Neuronal stem cell (in vitro differentiated cells): Measurements from ENCODE around the gene SLC22A14. TPM values are rescaled to one million over a fixed set of nuclear protein-coding genes. Genes with fewer than 3 reads are reported as not detected.

ENCODE experiments used
- DNase-seq: peaks from one replicate; pipeline ENCODE4 v3.0.0-alpha.2; 2013; ENCODE audit warnings: low spot score
- H2AFZ ChIP-seq: one replicate; pipeline ENCODE4 v1.6.1; 2013; ENCODE audit warnings: mild to moderate bottlenecking, low read length, inconsistent platforms
- H2AK5ac ChIP-seq: 2 replicates; pipeline ENCODE4 v1.6.1; 2013; ENCODE audit warnings: low read depth, mild to moderate bottlenecking, inconsistent platforms, low read length, moderate library complexity, mixed read lengths
- H2BK120ac ChIP-seq: 2 replicates; pipeline ENCODE4 v1.6.1; 2013; ENCODE audit warnings: low read depth, mild to moderate bottlenecking, inconsistent platforms, low read length, moderate library complexity, mixed read lengths
- H2BK12ac ChIP-seq: one replicate; pipeline ENCODE4 v1.6.1; 2013; ENCODE audit warnings: low read length, inconsistent platforms
- H2BK15ac ChIP-seq: 2 replicates; pipeline ENCODE4 v1.6.1; 2013; ENCODE audit warnings: mild to moderate bottlenecking, low read length, inconsistent platforms, mixed read lengths
- H2BK5ac ChIP-seq: one replicate; pipeline ENCODE4 v1.6.1; 2013; ENCODE audit warnings: inconsistent platforms, mild to moderate bottlenecking, low read length, moderate library complexity
- H3K14ac ChIP-seq: one replicate; pipeline ENCODE4 v1.6.1; 2013; ENCODE audit warnings: low read length, inconsistent platforms
- H3K18ac ChIP-seq: 2 replicates; pipeline ENCODE4 v1.6.1; 2013; ENCODE audit warnings: low read length, inconsistent platforms
- H3K23ac ChIP-seq: 2 replicates; pipeline ENCODE4 v1.6.1; 2013; ENCODE audit warnings: low read depth, mild to moderate bottlenecking, mixed read lengths, low read length, inconsistent platforms; ENCODE audit not compliant: poor library complexity
- H3K27ac ChIP-seq: replicated peaks from 3 replicates; pipeline ENCODE4 v1.5.1; 2013; ENCODE audit warnings: low read length, inconsistent platforms
- H3K27me3 ChIP-seq, 3 experiments: 2 replicates each; pipeline ENCODE4 v1.6.1; 2013; ENCODE audit warnings: low read length in 3 of 3, mild to moderate bottlenecking in 2 of 3, inconsistent platforms in 1 of 3, low read depth in 1 of 3, mixed read lengths in 1 of 3, moderate library complexity in 1 of 3; ENCODE audit not compliant: control insufficient read depth in 3 of 3, insufficient read depth in 3 of 3
- H3K36me3 ChIP-seq, 2 donors: replicated peaks in 1 of 2; 2 replicates each; pipeline ENCODE4 v1.6.1; 2013; ENCODE audit warnings: low read length in 2 of 2; ENCODE audit not compliant: control insufficient read depth in 2 of 2, insufficient read depth in 2 of 2
- H3K4ac ChIP-seq: 2 replicates; pipeline ENCODE4 v1.6.1; 2013; ENCODE audit warnings: inconsistent platforms, mild to moderate bottlenecking, low read length, moderate library complexity
- H3K4me1 ChIP-seq, 2 donors: 1 replicate in 1 of 2; 2 replicates in 1 of 2; pipeline ENCODE4 v1.6.1; 2013; ENCODE audit warnings: low read length in 2 of 2, low read depth in 1 of 2; ENCODE audit not compliant: control insufficient read depth in 2 of 2, insufficient read depth in 1 of 2
- H3K4me2 ChIP-seq: one replicate; pipeline ENCODE4 v1.6.1; 2013; ENCODE audit warnings: mild to moderate bottlenecking, low read length, inconsistent platforms; ENCODE audit not compliant: insufficient read depth, poor library complexity, severe bottlenecking
- H3K4me3 ChIP-seq, 2 donors: 2 replicates each; pipeline ENCODE4 v1.5.1; 2013; ENCODE audit warnings: low read length in 2 of 2, mild to moderate bottlenecking in 2 of 2, inconsistent platforms in 1 of 2, moderate library complexity in 1 of 2
- H3K79me1 ChIP-seq: one replicate; pipeline ENCODE4 v1.6.1; 2013; ENCODE audit warnings: low read depth, mild to moderate bottlenecking, inconsistent platforms, low read length, moderate library complexity
- H3K9ac ChIP-seq: one replicate; pipeline ENCODE4 v1.6.1; 2013; ENCODE audit warnings: mild to moderate bottlenecking, low read depth, low read length, inconsistent platforms; ENCODE audit not compliant: poor library complexity
- H3K9me3 ChIP-seq, 2 donors: replicated peaks in 1 of 2; 2 replicates each; pipeline versions ENCODE3 to v1.6.1; 2013; ENCODE audit warnings: low read length in 2 of 2, mild to moderate bottlenecking in 2 of 2, inconsistent platforms in 1 of 2, low read depth in 1 of 2, mixed read lengths in 1 of 2, moderate library complexity in 1 of 2; ENCODE audit not compliant: control insufficient read depth in 2 of 2, insufficient read depth in 1 of 2
- H4K8ac ChIP-seq: one replicate; pipeline ENCODE4 v1.6.1; 2013; ENCODE audit warnings: low read depth, mild to moderate bottlenecking, inconsistent platforms, low read length, moderate library complexity
- H4K91ac ChIP-seq: one replicate; pipeline ENCODE4 v1.6.1; 2013; ENCODE audit warnings: low read length, low read depth, mild to moderate bottlenecking, inconsistent platforms; ENCODE audit not compliant: poor library complexity
- WGBS, 2 donors: extraction: QIAGEN DNeasy Blood & Tissue Kit; methylation state at CpG; one replicate each; pipeline ENCODE4 v1.1.7; 2013; ENCODE audit warnings: missing lambda C conversion rate in 2 of 2, mixed read lengths in 1 of 2; ENCODE audit not compliant: insufficient read length in 2 of 2, insufficient replicate concordance in 1 of 2; ENCODE audit errors: extremely low coverage in 2 of 2; 5-methylcytosine and 5-hydroxymethylcytosine counted together
- polyA plus RNA-seq, 2 experiments: library from polyadenylated mRNA; stranded (reverse); fragments of 200-250 nt; gene quantifications; one replicate each; pipeline ENCODE4 v1.2.3, GENCODE V29; 2013

The SLC22A14 gene, protein sequence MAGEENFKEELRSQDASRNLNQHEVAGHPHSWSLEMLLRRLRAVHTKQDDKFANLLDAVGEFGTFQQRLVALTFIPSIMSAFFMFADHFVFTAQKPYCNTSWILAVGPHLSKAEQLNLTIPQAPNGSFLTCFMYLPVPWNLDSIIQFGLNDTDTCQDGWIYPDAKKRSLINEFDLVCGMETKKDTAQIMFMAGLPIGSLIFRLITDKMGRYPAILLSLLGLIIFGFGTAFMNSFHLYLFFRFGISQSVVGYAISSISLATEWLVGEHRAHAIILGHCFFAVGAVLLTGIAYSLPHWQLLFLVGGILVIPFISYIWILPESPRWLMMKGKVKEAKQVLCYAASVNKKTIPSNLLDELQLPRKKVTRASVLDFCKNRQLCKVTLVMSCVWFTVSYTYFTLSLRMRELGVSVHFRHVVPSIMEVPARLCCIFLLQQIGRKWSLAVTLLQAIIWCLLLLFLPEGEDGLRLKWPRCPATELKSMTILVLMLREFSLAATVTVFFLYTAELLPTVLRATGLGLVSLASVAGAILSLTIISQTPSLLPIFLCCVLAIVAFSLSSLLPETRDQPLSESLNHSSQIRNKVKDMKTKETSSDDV
- polyA plus RNA-seq (2013, experiment 1 of 2): 0.03 TPM
- polyA plus RNA-seq (2013, experiment 2 of 2): not detected

DNA sequence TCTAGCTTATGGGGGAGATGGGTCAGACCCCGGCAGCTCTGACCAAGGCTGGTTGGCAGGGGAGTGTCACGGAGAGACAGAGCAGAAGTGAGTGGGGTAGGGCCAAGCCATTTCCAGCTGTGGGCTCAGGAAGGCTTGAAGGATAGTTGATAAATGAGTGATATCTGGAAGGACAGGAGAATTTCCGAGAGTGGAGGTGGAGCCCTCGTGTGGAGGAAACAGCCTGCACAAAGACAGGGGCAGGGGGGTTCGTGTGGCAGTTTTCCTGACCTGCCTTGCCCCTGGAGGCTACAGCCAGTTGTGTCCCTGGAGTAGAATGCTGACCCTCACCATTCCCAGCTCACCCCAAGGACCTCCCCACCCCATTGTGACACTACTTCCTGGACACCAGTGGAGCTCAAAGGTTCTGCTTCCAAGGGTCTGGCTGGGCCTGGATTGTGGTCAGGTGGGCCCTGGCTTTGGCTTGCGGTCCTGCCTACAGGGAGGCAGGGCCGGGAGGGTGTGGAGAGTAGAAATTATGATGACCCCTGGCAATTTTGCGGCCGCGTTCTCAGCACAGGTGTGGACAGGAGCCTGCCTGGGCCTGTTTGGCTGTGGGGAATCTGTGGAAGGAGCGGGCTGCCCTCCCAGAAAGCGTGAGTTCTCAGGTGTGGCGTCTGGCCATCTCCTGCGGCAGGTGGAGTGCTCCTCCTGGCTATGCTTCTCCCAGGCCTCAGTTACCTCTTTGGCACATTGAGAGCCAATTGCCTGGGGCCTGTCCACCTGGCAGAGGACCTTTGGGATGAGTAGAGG lies at the start of gene SLC22A14:
SLC22A14 (plus strand) TSS at position 400 of the 792 bp plus-strand sequence. CDS start 23,733 bp downstream, outside the sequence.
- DNase-seq: no peak
- Histone ChIP-seq H2BK12ac (no peak within 1 kb of the TSS), H3K14ac (no peak within 1 kb of the TSS)

DNA sequence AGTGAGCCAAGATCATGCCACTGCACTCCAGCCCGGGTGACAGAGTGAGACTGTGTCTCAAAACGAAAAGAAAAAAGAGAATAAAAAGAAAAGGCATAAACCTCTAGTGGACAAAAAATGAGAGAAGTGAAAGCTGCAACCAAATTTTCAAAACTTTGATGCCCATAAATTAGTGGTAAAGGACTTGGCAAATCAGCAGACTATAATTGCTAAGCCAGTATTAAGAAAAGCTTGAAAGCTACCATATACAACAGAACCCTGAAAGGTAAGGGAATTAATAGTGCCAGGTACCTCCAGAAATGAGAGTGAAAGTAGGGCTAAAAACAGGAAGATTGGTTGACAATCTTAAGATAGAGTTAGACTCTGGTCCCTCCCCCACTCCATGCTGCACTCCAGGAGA lies 49.4 kb upstream of the SLC22A14 start:
- Histone ChIP-seq H4K91ac (no peak overlapping the region), H3K9me3 (peaks cover 0 to 7% of the 10 kb centered on the region in 2 donors), H3K23ac (no peak overlapping the region), H3K4me2 (no peak overlapping the region), H4K8ac (no peak overlapping the region), H3K14ac (no peak overlapping the region), H3K9ac (no peak overlapping the region), H3K4me3 (no peak overlapping the region), H3K36me3 (peaks cover 2 to 84% of the 10 kb centered on the region in 2 donors), H3K4me1 (peaks cover 0 to 2% of the 10 kb centered on the region in 2 donors), H2BK120ac (no peak overlapping the region), H3K27me3 (no peaks in the 10 kb centered on the region), H3K79me1 (no peaks in the 10 kb centered on the region), H3K18ac (no peak overlapping the region), H2AFZ (no peak overlapping the region), H2BK12ac (no peak overlapping the region), H2BK15ac (no peak overlapping the region), H3K4ac (no peak overlapping the region), H3K27ac (no peak overlapping the region), H2AK5ac (no peak overlapping the region), H2BK5ac (no peak overlapping the region)
- WGBS, 2 donors: no CpG with 5 or more reads among the region's 2 CpGs
- no peak for DNase-seq

More for the DNA sequence above, at the start of gene SLC22A14:
- H3K27me3 ChIP-seq: no peaks in the 10 kb centered on the region
- WGBS, 2 donors: no CpG with 5 or more reads among the region's 14 CpGs
- H3K9me3 ChIP-seq: no peaks in the 10 kb centered on the region
- H3K4ac ChIP-seq: no peak within 1 kb of the TSS
- peaks cover 0 to 3% of the 10 kb centered on the region in 2 donors for H3K4me1 ChIP-seq
- no peak within 1 kb of the TSS for H3K4me3 ChIP-seq
- no peak within 1 kb of the TSS for H2BK5ac ChIP-seq
- H3K27ac ChIP-seq: no peak within 1 kb of the TSS
- H3K4me2 ChIP-seq: no peak within 1 kb of the TSS
- no peak within 1 kb of the TSS for H3K9ac ChIP-seq
- peak within 1 kb of the TSS; percentile 1 for H3K18ac ChIP-seq
- H2BK120ac ChIP-seq: no peak within 1 kb of the TSS
- no peak within 1 kb of the TSS for H2BK15ac ChIP-seq
- no peak within 1 kb of the TSS for H4K91ac ChIP-seq
- no peak within 1 kb of the TSS for H2AK5ac ChIP-seq
- peak within 1 kb of the TSS; percentile 14 for H2AFZ ChIP-seq
- peaks cover 4% of the 10 kb centered on the region for H3K79me1 ChIP-seq
- H4K8ac ChIP-seq: no peak within 1 kb of the TSS
- H3K36me3 ChIP-seq: no peaks in the 10 kb centered on the region
- H3K23ac ChIP-seq: no peak within 1 kb of the TSS

DNA sequence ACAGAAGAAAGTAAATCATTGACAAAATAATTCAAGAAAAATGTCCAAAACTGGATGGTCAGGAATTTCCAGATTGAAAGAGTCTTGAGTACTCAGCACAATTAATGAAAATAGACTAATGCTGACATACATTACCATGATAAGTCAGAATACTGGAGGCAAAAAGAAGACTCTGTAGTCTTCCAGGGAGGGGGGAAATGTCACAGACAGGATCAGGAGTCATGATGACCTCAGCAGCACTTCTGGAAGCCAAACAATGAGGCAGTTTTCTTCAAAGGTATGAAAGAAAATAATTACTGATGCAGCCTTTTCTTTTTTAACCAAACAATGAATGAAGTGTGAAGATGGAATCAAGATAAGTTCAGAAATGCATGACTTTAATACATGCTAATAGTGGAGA lies 46.6 kb upstream of the SLC22A14 start:
- Histone ChIP-seq H3K9me3 (peaks cover 1 to 27% of the 10 kb centered on the region in 2 donors), H2BK5ac (no peak overlapping the region), H3K4me1 (peaks cover 0 to 2% of the 10 kb centered on the region in 2 donors), H4K8ac (no peak overlapping the region), H2BK12ac (no peak overlapping the region), H3K27ac (no peak overlapping the region), H3K18ac (no peak overlapping the region), H3K79me1 (no peaks in the 10 kb centered on the region), H3K23ac (no peak overlapping the region), H3K4ac (no peak overlapping the region), H3K14ac (no peak overlapping the region), H2AK5ac (no peak overlapping the region), H4K91ac (no peak overlapping the region), H2BK120ac (no peak overlapping the region), H3K4me2 (no peak overlapping the region), H3K9ac (no peak overlapping the region), H2BK15ac (no peak overlapping the region), H3K36me3 (peaks cover 6 to 86% of the 10 kb centered on the region in 2 donors), H3K4me3 (no peak overlapping the region), H2AFZ (no peak overlapping the region), H3K27me3 (no peaks in the 10 kb centered on the region)
- DNase-seq: no peak
